Heart left ventricle (tissue), 16 donors: ENCODE data around the gene EDN3. TPM values are rescaled to one million over a fixed set of nuclear protein-coding genes. Genes with fewer than 3 reads are reported as not detected.

Experiments
- ATAC-seq, 4 donors: fragments of 200-7000 bp; cut with Tn5 transposase; one replicate each; pipeline ENCODE4 v1.9.1; 2020 to 2022; ENCODE audit warnings: moderate library complexity in 4 of 4, mild to moderate bottlenecking in 3 of 4, moderate number of reproducible peaks in 1 of 4
- DNase-seq, 5 donors: peaks; one replicate each; pipeline ENCODE4 v3.0.0-alpha.2; 2020
- H3K27ac ChIP-seq, 12 donors: fragments of 200-600 bp; sonication (generic) in 4 of 12; one replicate each; pipeline versions ENCODE4 v1.5.0 to v1.8.0; 2016 to 2022; ENCODE audit warnings: mild to moderate bottlenecking in 2 of 12
- H3K27me3 ChIP-seq, 9 donors: fragments of 200-600 bp; sonication (generic) in 2 of 9; one replicate each; pipeline versions ENCODE4 v1.5.1 to v1.8.0; 2016 to 2022; ENCODE audit warnings: mild to moderate bottlenecking in 3 of 9
- H3K36me3 ChIP-seq, 9 donors: fragments of 200-600 bp; sonication (generic) in 2 of 9; one replicate each; pipeline versions ENCODE4 v1.5.0 to v1.8.0; 2018 to 2022; ENCODE audit warnings: mild to moderate bottlenecking in 2 of 9
- H3K4me1 ChIP-seq, 12 donors: fragments of 200-600 bp; sonication (generic) in 4 of 12; one replicate each; pipeline versions ENCODE4 v1.5.0 to v1.8.0; 2016 to 2022; ENCODE audit warnings: mild to moderate bottlenecking in 3 of 12
- H3K4me3 ChIP-seq, 12 donors: fragments of 200-600 bp; sonication (generic) in 4 of 12; one replicate each; pipeline versions ENCODE4 v1.5.0 to v1.8.0; 2017 to 2022; ENCODE audit warnings: mild to moderate bottlenecking in 9 of 12, moderate library complexity in 4 of 12
- H3K9me3 ChIP-seq, 12 donors: fragments of 200-600 bp; sonication (generic) in 4 of 12; one replicate each; pipeline versions ENCODE4 v1.5.0 to v1.8.0; 2016 to 2022; ENCODE audit warnings: mild to moderate bottlenecking in 1 of 12
- POLR2A ChIP-seq, 2 donors: fragments of 450-650 bp; IDR thresholded peaks; one replicate each; pipeline ENCODE4 v1.6.1; 2017; ENCODE audit warnings: antibody characterized with exemption in 2 of 2, mild to moderate bottlenecking in 2 of 2, moderate library complexity in 2 of 2
- WGBS, 4 donors: extraction: QIAGEN DNeasy Blood & Tissue Kit in 2 of 4; methylation state at CpG; one replicate each; pipeline versions ENCODE4 v1.1.5 to v1.1.7; 2013 to 2018; 5-methylcytosine and 5-hydroxymethylcytosine counted together
- intact Hi-C, 10 donors: fragments of 100-400 bp; cut with DNase I; formaldehyde crosslinking; loops; one replicate each; pipeline versions ENCODE4 v1.11.1 to v1.14.2; 2022
- long read RNA-seq, 3 donors: library from polyadenylated mRNA; unstranded; transcript quantifications; one replicate each; pipeline ENCODE4 v2.0.0, GENCODE V29; 2020 to 2021
- polyA plus RNA-seq, 2 donors: library from polyadenylated mRNA; stranded (reverse); fragments of 200-250 nt; gene quantifications; one replicate each; pipeline ENCODE4 v1.2.3, GENCODE V29; 2013
- total RNA-seq, 9 donors: library from RNA; depleted of rRNA in 2 of 9; stranded (reverse); fragments of >200 nt in 2 of 9; fragmentation: NEBNext Ultra II Directional in 3 of 9; extraction: Animal tissue kit (Norgen Biotek cat#: 25700) in 3 of 9; gene quantifications; one replicate each; pipeline versions ENCODE4 v1.1.0 to v1.2.4, GENCODE V29; 2016 to 2023
- TF ChIP-seq, protein P1 (sequence below), 12 donors: fragments of 200-600 bp; sonication (generic) in 4 of 12; IDR thresholded peaks; one replicate each; pipeline versions ENCODE4 v1.5.0 to v1.8.0; 2018 to 2022; ENCODE audit warnings: antibody characterized with exemption in 12 of 12, mild to moderate bottlenecking in 5 of 12
- donor health status: ischemic (EF 13 %, LVEDD 7.1; RV severe dilation, severe dysfunction).
- donor health status: healthy with polysubstance abuse.
- donor health status: DM: no; HTN: yes; CAD: no.
- donor health status: DM: no; HTN: no; CAD: no.
- donor health status: ischemic (EF 25% LVEDD 6.9; RV normal size, moderate dysfunction).
- donor health status: ischemic (EF 25% LVEDD 5.7; RV mildly dilated, moderate dysfunction).
- donor health status: healthy.
- donor health status: DM: yes; HTN: yes; CAD: no.
- donor health status: ischemic (EF 35%, LVEDD 5.7; RV mildly dilated, moderate dysfunction).
- donor health status: nonischemic (EF 11% LVEDD 7.7; RV severe dilation, severe dysfunction).
- donor health status: DM: yes; HTN: yes; CAD: no.
- donor health status: PGD.
- donor health status: ischemic (EF 29% LVEDD 5.4; RV normal size, mild dysfunction).
- donor health status: nonischemic (EF 23%, LVEDD 6.1; RV moderate dilation, normal function).

EDN3 gene, protein sequence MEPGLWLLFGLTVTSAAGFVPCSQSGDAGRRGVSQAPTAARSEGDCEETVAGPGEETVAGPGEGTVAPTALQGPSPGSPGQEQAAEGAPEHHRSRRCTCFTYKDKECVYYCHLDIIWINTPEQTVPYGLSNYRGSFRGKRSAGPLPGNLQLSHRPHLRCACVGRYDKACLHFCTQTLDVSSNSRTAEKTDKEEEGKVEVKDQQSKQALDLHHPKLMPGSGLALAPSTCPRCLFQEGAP
- under 1 TPM in 1 of 9 donors, not detected in 8; 0.17 TPM for total RNA-seq
- under 1 TPM in 1 of 2 donors, not detected in 1; 0.07 TPM for polyA plus RNA-seq
- long read RNA-seq, donor 1, result 0 reads
- long read RNA-seq, donor 2, result 0 reads
- long read RNA-seq, donor 3, result 0 reads

DNA sequence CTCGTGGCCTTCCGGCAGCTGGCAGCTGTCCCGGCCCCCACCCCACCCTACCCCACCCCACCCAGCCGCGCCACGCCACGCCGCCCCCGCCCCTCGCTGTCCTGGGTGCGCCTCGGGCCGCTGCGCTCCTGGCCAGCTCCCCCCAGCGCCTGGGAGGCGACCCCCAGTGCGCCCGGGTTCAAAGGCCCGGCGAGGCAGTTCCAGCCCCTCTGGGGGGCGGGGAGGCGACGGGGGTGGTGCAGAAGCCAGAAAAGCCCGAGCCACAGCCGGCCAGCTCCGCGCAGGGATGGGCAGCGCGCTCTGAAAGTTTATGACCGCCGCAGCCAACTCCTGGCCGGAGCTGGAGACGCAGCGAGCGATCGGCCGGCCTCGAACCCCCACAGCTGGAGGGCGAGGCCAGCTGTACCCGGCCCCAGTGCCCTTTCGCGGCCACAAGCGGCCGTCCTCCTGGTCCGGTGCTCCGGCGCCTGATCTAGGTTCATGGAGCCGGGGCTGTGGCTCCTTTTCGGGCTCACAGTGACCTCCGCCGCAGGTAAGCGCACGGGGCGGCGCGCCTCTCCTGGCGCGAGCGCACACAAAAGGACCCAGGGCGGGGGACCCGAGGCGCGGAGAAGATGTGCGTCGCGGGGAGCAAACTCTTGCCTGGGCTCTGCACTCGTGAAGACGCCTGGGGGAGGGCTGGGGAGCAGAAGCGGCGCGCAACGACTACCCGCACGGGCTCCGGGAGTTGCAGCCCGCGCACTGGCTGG, at the start of gene EDN3:
TSS of gene EDN3 (plus strand) at position 279 of the 749 bp plus-strand sequence. CDS start at position 481, 202 bp downstream.
- WGBS, 4 donors, result 0 to 2% (median 2%) methylated on average over 9 to 77 of the region's 77 CpGs
- Histone ChIP-seq H3K36me3 (no peaks in the 10 kb centered on the region), H3K4me1 (peaks cover 0 to 10% (median 0%) of the 10 kb centered on the region in 12 donors), H3K27ac (no peak within 1 kb of the TSS), H3K4me3 (peak within 1 kb of the TSS in 1 of 12 donors; percentile 25), H3K9me3 (no peaks in the 10 kb centered on the region), H3K27me3 (peaks cover 14 to 76% (median 46%) of the 10 kb centered on the region in 9 donors)
- TF ChIP-seq POLR2A (IDR thresholded peaks at IDR 0.05), result no peak
- TF ChIP-seq, protein P1, sequence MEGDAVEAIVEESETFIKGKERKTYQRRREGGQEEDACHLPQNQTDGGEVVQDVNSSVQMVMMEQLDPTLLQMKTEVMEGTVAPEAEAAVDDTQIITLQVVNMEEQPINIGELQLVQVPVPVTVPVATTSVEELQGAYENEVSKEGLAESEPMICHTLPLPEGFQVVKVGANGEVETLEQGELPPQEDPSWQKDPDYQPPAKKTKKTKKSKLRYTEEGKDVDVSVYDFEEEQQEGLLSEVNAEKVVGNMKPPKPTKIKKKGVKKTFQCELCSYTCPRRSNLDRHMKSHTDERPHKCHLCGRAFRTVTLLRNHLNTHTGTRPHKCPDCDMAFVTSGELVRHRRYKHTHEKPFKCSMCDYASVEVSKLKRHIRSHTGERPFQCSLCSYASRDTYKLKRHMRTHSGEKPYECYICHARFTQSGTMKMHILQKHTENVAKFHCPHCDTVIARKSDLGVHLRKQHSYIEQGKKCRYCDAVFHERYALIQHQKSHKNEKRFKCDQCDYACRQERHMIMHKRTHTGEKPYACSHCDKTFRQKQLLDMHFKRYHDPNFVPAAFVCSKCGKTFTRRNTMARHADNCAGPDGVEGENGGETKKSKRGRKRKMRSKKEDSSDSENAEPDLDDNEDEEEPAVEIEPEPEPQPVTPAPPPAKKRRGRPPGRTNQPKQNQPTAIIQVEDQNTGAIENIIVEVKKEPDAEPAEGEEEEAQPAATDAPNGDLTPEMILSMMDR (IDR thresholded peaks at IDR 0.05), result no peak
- intact Hi-C loops, result no loop called here
- no peak for DNase-seq
- no peak for ATAC-seq

DNA sequence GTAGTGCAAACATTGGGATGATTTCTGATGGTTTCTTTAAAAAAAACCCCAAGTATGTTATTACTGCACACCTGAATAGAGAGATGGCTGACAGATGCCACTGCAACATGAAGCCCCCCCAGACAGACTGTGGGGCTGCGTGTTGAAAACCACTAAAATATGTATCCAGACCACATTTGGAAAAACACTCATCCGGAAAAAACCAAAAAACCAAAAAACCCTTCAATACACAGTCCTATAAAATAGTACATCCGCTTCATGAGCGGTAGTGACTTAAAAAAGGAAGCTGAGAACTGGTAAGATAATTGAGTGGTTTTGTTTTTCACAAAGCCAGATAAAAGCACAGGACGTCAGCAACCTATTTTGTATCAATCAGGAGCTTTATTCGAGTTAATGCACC, 47.1 kb upstream of the EDN3 start:
- Histone ChIP-seq H3K27me3 (peaks cover 0 to 42% (median 4%) of the 10 kb centered on the region in 9 donors), H3K27ac (peak overlapping the region in 1 of 12 donors; percentile 46), H3K4me3 (no peak overlapping the region), H3K4me1 (peaks cover 0 to 2% (median 0%) of the 10 kb centered on the region in 12 donors), H3K9me3 (peaks cover 0 to 7% (median 0%) of the 10 kb centered on the region in 12 donors), H3K36me3 (no peaks in the 10 kb centered on the region)
- no peak for ATAC-seq
- 68 to 74% (median 69%) methylated on average over 6 of the region's 6 CpGs for WGBS, 4 donors
- no peak for DNase-seq
- intact Hi-C loops, result no loop called here
- TF ChIP-seq, protein P1 (IDR thresholded peaks at IDR 0.05), result no peak
- TF ChIP-seq POLR2A (IDR thresholded peaks at IDR 0.05), result no peak

DNA sequence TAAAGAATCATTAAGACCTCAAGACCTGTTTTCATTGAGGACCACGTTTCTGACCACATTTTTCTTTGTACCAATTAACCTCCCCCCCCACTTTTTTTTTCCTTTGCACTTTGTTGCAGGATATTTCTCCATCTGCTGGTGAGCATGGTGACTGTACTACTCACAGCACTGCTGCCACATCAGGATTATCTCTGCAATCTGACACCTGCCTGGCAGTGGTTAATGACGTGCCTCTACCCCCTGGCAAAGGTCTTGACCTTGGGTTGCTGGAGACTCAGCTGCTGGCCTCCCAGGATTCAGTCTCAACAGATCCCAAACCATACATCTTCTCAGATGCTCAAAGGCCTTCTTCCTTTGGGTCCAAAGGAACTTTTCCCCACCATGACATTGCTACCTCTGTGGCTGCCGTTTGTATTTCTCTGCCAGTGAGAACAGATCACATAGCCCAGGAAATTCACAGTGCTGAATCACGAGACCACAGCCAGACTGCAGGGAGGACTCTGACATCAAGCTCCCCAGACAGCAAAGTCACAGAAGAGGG, 46.6 kb upstream of the EDN3 start:
- no peak overlapping the region for H3K27ac ChIP-seq
- H3K4me1 ChIP-seq, result peaks cover 0 to 7% (median 0%) of the 10 kb centered on the region in 12 donors
- no peak for DNase-seq
- intact Hi-C loops, result no loop called here
- WGBS, 4 donors, result 19 to 33% (median 25%) methylated on average over 4 of the region's 4 CpGs
- H3K4me3 ChIP-seq, result no peak overlapping the region
- no peaks in the 10 kb centered on the region for H3K36me3 ChIP-seq
- TF ChIP-seq POLR2A (IDR thresholded peaks at IDR 0.05), result no peak
- TF ChIP-seq, protein P1 (IDR thresholded peaks at IDR 0.05), result no peak
- peaks cover 0 to 7% (median 0%) of the 10 kb centered on the region in 12 donors for H3K9me3 ChIP-seq
- H3K27me3 ChIP-seq, result peaks cover 0 to 43% (median 4%) of the 10 kb centered on the region in 9 donors
- ATAC-seq, result no peak

DNA sequence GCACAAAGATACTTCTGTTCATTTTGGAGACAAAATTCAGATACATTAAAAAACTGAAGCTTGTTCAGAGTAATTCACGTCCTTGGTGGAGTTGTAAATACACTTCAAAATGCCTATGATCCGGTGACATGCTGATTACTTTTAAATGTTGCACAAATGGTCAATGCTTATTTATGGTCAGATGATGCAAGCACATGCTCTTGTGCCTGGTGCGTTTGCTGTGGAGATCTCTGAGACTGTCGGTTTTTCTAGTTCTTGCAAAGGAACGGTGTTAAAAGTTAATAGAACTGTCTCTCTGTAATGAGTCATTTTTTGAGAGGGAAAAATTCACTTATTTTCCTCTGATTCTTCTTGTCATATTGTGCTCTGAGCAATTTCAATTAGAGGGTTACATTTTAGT, 45.2 kb upstream of the EDN3 start:
- H3K27me3 ChIP-seq, result peaks cover 0 to 47% (median 4%) of the 10 kb centered on the region in 9 donors
- H3K9me3 ChIP-seq, result peaks cover 0 to 7% (median 0%) of the 10 kb centered on the region in 12 donors
- intact Hi-C loops, result no loop called here
- no peak for TF ChIP-seq POLR2A (IDR thresholded peaks at IDR 0.05)
- TF ChIP-seq, protein P1 (IDR thresholded peaks at IDR 0.05), result no peak
- peaks cover 0 to 7% (median 0%) of the 10 kb centered on the region in 12 donors for H3K4me1 ChIP-seq
- ATAC-seq (no peak), DNase-seq (no peak)
- H3K27ac ChIP-seq, result no peak overlapping the region
- no peak overlapping the region for H3K4me3 ChIP-seq
- WGBS, 4 donors, result 82 to 88% (median 85%) methylated on average over 5 of the region's 5 CpGs
- no peaks in the 10 kb centered on the region for H3K36me3 ChIP-seq
